ENCODE data around the gene PLA2G2F.

The PLA2G2F gene

DNA sequence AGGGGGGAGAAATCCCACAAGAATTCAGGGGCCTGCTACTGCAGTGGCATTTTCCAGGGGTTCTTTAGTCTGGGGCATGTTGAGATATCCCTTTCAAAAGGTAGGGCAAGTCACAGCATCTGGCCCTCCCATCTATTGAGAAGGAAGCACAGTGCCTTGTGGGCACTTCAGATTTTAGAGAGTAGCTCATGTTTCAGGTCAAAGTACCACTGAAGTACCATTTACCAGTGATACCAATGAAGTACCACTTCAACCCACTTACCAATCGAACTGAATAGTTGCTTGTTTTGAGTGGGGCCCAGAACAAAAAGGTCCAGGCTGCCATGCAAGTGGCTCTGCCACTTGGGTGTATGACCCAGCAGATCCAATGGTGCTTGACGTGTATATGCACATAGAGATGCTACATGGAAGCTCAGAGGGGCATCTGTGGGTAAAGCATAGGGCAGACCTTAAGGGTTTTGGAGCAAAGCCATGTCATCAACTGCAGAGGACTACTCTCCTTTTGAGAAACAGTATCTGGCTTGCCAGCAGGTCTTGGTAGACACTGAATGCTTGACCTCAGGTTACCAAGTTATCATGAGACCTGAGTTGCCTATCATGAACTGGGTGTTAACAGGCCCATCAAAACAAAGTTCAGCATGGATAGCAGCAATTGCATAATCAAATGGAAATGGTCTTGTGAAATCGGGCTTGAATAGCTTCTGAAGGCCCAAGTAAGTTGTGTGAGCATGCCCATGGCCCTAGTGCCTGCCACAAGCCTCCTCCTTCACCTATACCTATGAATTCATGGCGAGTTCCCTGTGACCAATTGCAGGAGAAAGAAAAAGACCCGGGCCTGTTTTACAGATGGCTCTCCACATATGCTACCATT is 43.3 kb upstream of the PLA2G2F start:
- Histone ChIP-seq H3K79me2 (ENCODE audit: insufficient read depth, low read length) (no peaks in the 10 kb centered on the region), H3K27me3 (ENCODE audit: low read length) (no peaks in the 10 kb centered on the region), H3K9me3 (ENCODE audit: insufficient read depth, low read length) (no peaks in the 10 kb centered on the region), H3K4me3 (ENCODE audit: insufficient read depth, low read length, poor library complexity, severe bottlenecking) (no peak overlapping the region), H3K9me2 (replicated peaks; ENCODE audit: insufficient read depth, low read length) (no peaks in the 10 kb centered on the region), H3K36me3 (ENCODE audit: low read length) (no peaks in the 10 kb centered on the region), H3K4me2 (ENCODE audit: low read depth, low read length, poor library complexity, severe bottlenecking) (no peak overlapping the region), H2AFZ (ENCODE audit: low read depth, low read length, severe bottlenecking) (no peak overlapping the region), H4K20me1 (ENCODE audit: low read depth, low read length) (no peaks in the 10 kb centered on the region), H3K9ac (ENCODE audit: low read length) (no peak overlapping the region), H3F3A (ENCODE audit: insufficient read depth) (no peaks in the 10 kb centered on the region), H3K27ac (ENCODE audit: low read depth, low read length) (no peak overlapping the region)
- TF ChIP-seq EZH2phosphoT487 (conservative IDR thresholded peaks at IDR 0.05; ENCODE audit: low read length): no peak
- TF ChIP-seq, protein P1, sequence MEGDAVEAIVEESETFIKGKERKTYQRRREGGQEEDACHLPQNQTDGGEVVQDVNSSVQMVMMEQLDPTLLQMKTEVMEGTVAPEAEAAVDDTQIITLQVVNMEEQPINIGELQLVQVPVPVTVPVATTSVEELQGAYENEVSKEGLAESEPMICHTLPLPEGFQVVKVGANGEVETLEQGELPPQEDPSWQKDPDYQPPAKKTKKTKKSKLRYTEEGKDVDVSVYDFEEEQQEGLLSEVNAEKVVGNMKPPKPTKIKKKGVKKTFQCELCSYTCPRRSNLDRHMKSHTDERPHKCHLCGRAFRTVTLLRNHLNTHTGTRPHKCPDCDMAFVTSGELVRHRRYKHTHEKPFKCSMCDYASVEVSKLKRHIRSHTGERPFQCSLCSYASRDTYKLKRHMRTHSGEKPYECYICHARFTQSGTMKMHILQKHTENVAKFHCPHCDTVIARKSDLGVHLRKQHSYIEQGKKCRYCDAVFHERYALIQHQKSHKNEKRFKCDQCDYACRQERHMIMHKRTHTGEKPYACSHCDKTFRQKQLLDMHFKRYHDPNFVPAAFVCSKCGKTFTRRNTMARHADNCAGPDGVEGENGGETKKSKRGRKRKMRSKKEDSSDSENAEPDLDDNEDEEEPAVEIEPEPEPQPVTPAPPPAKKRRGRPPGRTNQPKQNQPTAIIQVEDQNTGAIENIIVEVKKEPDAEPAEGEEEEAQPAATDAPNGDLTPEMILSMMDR (IDR thresholded peaks at IDR 0.05; ENCODE audit: insufficient read depth, low read length, poor library complexity, severe bottlenecking): no peak

DNA sequence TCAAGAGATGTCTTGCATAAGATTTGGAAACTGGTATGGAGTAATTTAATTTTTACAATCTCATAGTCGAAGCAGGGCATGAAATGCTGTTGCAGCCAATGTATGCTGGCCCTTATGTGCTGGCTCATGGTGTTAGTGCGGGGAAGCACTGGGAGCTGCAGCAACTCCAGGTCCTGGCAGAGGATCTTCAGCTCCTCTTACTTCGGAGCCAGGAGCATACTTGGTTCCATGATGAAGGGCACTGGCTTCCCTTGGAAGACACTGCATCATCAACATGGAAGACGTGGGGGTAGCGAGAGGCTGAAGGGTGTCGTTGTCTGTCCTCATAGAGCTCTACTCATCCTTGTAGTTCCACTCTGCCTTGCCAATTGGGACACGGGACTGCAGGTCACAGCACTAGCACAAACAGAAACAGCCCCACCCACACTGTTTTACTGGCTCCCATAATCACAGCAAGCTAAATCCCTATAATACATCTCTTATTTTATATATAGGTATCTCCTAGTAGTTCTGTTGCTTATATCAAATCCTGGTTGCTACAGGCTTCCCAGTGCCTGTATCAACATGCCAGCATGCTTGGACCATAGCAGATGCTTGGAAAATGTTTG is 42.2 kb upstream of the PLA2G2F start:
- Histone ChIP-seq H3K4me2 (ENCODE audit: low read depth, low read length, poor library complexity, severe bottlenecking) (no peak overlapping the region), H3K9ac (ENCODE audit: low read length) (no peak overlapping the region), H3K27ac (ENCODE audit: low read depth, low read length) (no peak overlapping the region), H4K20me1 (ENCODE audit: low read depth, low read length) (no peaks in the 10 kb centered on the region), H3K79me2 (ENCODE audit: insufficient read depth, low read length) (no peaks in the 10 kb centered on the region), H3K27me3 (ENCODE audit: low read length) (no peaks in the 10 kb centered on the region), H3K4me3 (ENCODE audit: insufficient read depth, low read length, poor library complexity, severe bottlenecking) (no peak overlapping the region), H2AFZ (ENCODE audit: low read depth, low read length, severe bottlenecking) (no peak overlapping the region), H3K36me3 (ENCODE audit: low read length) (no peaks in the 10 kb centered on the region), H3K9me2 (replicated peaks; ENCODE audit: insufficient read depth, low read length) (no peaks in the 10 kb centered on the region), H3K9me3 (ENCODE audit: insufficient read depth, low read length) (no peaks in the 10 kb centered on the region), H3F3A (ENCODE audit: insufficient read depth) (no peaks in the 10 kb centered on the region)
- TF ChIP-seq EZH2phosphoT487 (conservative IDR thresholded peaks at IDR 0.05; ENCODE audit: low read length): no peak
- TF ChIP-seq, protein P1 (IDR thresholded peaks at IDR 0.05; ENCODE audit: insufficient read depth, low read length, poor library complexity, severe bottlenecking): no peak

DNA sequence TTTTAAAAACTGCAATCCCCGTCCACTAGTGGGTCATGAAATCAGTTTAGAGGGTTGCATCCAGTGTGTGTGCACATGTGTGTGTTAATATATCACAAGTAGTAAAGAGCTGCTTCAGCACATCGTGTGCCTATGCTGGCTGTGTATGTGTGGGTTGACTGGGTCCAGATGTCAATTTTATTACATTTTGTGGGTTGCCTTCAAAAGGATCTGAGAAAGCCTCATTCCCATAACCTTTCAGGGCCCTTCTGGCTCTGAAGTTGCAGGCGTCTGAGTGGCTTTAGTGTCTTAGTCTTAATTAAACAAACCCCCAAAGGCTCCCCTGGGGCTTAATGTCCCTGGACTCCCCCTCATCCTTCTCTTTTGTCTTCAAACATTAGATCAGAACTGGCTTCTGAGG is 39.6 kb upstream of the PLA2G2F start:
- no peak overlapping the region for H3K27ac ChIP-seq (ENCODE audit: low read depth, low read length)
- H4K20me1 ChIP-seq (ENCODE audit: low read depth, low read length): no peaks in the 10 kb centered on the region
- TF ChIP-seq EZH2phosphoT487 (conservative IDR thresholded peaks at IDR 0.05; ENCODE audit: low read length): no peak
- TF ChIP-seq, protein P1 (IDR thresholded peaks at IDR 0.05; ENCODE audit: insufficient read depth, low read length, poor library complexity, severe bottlenecking): no peak
- H3K9me3 ChIP-seq (ENCODE audit: insufficient read depth, low read length): no peaks in the 10 kb centered on the region
- no peak overlapping the region for H3K4me3 ChIP-seq (ENCODE audit: insufficient read depth, low read length, poor library complexity, severe bottlenecking)
- no peaks in the 10 kb centered on the region for H3K9me2 ChIP-seq (replicated peaks; ENCODE audit: insufficient read depth, low read length)
- no peaks in the 10 kb centered on the region for H3K79me2 ChIP-seq (ENCODE audit: insufficient read depth, low read length)
- H3K27me3 ChIP-seq (ENCODE audit: low read length): no peaks in the 10 kb centered on the region
- no peak overlapping the region for H3K4me2 ChIP-seq (ENCODE audit: low read depth, low read length, poor library complexity, severe bottlenecking)
- H2AFZ ChIP-seq (ENCODE audit: low read depth, low read length, severe bottlenecking): no peak overlapping the region
- H3F3A ChIP-seq (ENCODE audit: insufficient read depth): no peaks in the 10 kb centered on the region
- H3K36me3 ChIP-seq (ENCODE audit: low read length): no peaks in the 10 kb centered on the region
- H3K9ac ChIP-seq (ENCODE audit: low read length): no peak overlapping the region
